LHCN-M2 (cell line): Measurements from ENCODE around the gene SERPINB5. TPM values are rescaled to one million over a fixed set of nuclear protein-coding genes. Genes with fewer than 3 reads are reported as not detected.

Experiments
- DNase-seq: peaks from one replicate; pipeline ENCODE4 v3.0.0-alpha.2; 2012; ENCODE audit warnings: low read depth
- total RNA-seq: library from RNA; depleted of rRNA; stranded (reverse); fragments of >200 nt; gene quantifications from 2 replicates; pipeline ENCODE4 v1.2.3, GENCODE V29; 2014

The SERPINB5 gene
- total RNA-seq, 1 experiment from 2014 or later = not detected

DNA sequence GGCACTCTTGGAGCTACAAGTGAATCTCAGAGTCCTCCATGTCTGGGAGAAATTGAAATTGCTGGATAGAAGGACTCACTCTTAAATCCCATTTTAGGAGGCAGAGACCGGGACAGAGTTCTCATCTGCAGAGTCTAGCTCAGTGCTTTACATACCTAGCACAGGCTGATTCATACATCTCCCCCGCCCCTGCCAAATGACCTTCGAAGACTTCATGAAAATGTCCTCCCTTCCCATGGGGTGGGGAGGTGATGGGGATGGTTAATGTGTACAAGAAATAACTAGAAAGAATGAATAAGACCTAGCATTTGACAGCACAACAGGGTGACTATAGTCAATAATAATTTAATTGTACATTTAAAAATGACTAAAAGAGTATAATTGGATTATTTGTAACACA lies 8.2 kb upstream of the SERPINB5 start:
- DNase-seq = no peak

DNA sequence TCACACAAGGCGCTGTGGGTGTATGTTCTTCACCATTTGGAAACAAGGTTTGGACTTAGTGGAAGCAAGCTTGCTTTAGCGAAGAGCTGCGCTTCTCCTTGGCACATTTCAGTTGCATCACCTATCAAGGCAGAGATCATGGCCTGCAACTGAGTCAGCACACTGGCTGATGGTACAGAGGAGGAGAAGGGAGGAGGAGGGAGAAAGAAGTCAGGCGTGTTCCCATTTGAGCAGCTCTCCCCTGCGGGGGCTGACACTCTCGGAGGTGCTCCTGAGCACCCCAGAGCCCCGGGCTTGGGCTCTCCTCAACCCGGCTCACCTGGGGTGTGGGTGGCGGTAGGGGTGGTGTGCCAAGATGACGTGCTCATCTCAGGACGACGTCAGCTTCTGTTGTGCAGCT lies 6.0 kb upstream of the SERPINB5 start:
- no peak for DNase-seq

DNA sequence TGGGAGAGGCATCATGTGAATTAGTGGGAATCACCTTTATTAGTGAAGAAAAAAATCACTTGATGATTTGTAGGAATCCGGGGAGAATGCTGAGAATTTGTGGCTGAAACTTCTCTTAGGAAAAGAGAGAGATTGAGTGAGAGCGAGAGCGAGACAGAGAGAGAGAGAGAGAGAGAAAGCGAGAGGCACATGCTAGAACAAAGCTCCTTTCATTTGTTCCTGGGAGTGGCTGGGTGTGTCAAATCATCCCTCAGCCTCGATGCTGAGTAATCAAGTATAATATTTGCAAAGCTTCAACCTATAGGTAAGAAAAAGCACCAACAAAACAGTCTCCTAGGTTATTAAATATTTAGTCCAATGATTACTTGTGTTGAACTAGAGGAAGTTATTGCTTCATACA lies 4.4 kb upstream of the SERPINB5 start:
- no peak for DNase-seq

DNA sequence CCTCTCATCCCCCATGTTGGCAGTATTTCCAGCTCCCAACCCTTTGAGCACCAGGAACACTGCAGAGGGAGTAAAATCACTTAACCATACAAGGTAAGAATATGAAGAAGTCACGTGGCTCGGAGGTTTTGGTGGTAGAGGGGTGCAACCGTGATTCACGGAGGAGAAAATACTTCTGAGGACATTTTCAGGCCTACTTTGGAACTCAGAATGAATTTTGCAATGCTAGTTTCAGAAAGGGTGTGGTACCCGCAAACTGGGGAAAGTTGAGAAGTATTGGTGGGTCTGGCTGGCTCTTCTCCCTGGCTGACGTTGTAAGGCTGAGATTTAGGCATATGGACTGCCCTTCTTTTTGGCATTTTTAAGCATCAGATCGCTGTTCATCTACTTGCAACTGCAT lies 442 bp downstream of the SERPINB5 start:
- DNase-seq = no peak

DNA sequence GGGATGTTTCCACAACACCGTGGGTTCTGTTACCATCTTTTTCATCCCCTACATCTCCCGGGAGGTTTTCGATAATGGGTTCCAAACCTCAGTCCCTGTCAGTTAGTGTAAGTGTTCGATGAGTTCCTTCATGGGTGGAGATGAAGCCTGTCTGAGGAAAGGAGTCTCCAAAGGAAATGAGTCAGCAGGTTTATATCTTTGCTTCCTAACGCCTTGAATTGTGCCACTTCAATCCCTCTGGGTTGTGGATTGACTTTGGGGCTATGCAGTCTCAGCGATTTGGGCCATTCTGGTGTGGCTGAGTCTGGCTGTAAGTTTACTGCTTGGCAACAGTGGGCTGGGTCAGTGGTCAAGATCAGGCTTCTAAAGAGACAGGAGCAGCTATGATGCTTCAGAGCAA lies 1.2 kb downstream of the SERPINB5 start:
- DNase-seq = no peak

DNA sequence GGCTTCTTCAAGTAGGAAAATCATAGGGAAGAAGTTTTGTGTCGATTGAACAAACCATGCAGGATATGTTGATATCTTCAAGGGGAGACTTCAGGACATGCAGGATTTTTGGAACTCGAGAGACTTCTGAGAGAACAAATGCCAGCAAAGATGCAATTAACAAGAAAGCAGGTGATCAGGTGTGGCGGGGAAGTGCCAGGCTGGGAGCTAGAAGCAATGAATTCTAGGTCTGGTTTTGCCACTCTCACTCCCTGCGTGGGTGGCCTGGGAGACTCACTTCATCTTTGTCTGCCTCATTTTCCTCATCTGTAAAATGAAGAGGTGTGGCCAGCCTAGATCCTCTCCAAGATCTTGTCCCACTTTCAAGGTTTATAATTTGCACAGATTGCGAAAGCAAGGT lies 3.1 kb downstream of the SERPINB5 start:
- DNase-seq = no peak

DNA sequence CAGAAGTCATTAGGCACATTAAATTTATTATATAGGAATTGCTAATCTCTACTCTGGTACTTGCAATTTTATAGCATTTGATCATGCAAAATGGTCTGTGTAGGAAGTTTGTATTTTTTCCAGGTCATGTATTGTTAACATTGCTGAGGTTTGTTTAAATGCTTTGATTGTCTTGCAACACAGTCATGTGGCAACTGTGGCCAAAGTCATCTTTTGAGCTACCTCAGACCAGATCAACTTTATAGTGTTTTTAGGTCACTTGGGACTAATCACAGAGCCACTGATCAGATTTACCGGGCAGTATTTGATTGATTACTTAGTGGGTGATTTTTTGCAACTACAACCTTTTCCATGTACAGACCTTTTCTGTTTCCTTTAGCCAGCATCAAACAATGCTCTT lies 3.7 kb downstream of the SERPINB5 start:
- DNase-seq = no peak

DNA sequence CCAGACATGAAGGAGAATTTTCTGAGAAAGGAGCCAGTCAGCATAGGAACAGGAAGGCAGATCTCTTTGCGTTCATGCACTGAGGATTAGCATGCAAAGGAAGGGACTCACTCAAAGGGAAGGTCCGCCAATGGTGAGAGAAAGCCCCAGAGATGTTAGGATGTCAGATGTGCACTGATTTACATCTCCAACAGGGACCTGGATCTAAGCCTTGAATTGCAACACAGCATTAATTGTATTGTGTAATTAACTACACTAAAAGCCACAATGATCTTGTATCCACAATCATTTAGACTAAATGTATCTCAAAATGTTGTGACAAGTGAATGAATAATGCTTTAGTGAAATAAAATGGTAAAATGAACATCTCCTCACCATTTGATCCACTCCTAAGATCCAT lies 4.2 kb downstream of the SERPINB5 start:
- DNase-seq = no peak

DNA sequence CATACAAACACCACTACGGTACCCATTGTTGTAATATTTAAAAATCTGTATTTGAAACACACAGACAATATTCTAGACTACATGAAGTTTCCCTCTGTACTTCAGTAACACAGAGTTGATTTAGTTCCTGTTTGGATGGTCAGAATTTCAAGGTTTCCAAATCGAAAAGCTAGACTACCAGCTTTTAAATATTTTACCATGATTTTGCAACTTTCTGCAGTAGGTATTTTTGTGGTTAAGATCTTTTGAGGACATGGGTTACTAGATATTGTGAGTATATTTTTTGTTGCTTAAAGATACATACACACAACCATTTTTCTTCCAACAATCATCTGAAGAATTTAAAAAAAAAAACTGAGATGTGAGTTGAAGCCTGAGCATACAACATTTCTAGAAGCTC lies 10.9 kb downstream of the SERPINB5 start:
- DNase-seq = no peak

DNA sequence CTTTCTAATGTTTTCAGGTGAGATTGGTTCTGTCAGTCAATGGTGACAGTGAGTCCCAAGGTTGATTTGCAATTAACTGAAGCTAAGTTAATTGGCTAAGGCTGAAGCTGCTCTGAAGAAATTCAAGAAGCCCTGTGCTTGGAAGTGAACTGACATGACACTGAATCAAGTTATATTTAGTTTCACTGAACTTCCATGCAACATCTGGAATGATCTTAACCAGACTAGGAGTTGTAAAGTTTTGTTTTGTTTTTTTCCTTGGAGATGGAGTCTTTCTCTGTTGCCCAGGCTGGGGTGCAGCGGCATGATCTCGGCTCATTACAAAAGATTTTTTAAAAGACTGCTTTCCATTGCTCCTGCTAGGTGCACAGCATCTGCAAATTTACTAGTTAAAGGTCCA lies 11.4 kb downstream of the SERPINB5 start:
- DNase-seq = no peak

DNA sequence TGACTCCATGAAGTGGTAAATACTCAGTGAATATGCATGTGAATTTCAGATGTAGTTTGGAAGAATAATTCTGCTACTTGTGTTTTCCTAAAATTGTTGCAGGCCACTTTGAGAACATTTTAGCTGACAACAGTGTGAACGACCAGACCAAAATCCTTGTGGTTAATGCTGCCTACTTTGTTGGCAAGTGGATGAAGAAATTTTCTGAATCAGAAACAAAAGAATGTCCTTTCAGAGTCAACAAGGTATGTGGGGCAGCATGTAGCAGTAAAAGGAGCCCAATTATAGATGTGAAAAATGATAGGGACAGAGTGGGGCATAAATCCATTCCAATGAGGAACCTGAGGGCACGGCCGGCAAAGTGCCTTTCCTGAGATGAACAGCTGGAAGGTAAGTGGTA lies 16.1 kb downstream of the SERPINB5 start:
- peak; percentile 9 for DNase-seq

DNA sequence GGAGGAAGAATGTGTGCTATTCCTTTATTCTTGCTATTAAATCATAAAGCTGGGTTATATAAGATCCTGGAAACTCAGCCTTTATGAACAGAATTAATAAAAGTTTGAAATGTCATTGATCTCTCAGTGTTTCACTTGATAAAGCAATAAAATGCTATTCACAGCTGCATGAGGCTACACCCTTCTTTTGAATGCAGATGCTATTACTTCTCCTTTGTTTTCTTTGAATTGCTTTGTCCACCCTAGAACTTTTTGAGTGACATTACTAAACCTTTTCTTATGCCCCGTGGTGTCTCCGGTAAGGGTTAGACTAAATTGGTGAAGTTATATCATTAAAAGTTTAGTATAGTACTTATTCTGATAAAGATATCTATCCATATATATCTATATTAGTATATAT lies 18.9 kb downstream of the SERPINB5 start:
- DNase-seq = no peak

DNA sequence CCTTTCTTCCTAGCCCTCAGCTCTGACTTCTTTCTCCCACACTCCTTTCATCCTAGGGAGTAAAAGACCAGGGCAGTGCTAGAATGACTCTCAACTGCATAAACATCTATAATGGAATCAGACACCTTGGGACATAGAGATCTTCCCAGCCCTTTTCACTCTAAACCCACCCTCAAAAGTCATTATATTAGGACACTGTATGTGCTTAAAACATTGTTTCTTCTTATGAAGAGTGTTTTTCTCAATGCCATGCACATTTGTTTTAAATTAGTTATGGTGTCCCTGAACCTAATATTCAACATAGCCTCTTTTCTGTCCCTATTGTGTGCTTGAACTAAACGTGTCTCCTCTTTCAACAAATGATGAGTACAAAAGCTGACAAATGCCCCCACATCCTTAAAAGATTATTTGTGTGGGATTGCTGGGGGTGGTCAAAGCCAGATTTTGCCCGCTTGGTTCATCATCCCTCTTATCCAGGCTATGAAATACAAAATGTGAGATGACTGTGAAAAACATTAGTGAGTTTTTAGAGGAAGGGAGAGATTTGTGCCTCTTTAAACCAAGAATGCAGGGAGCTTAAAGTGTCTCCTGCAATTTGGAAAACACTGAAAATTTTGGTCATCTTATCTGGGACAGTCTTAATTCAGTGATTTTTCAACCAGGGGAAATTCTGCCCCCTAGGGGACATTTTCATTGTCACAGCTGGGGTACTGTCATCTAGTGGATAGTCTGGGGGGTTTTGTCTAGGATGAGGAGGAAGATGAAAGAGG lies 29.0 kb downstream of the SERPINB5 start:
- peak; percentile 41 for DNase-seq

DNA sequence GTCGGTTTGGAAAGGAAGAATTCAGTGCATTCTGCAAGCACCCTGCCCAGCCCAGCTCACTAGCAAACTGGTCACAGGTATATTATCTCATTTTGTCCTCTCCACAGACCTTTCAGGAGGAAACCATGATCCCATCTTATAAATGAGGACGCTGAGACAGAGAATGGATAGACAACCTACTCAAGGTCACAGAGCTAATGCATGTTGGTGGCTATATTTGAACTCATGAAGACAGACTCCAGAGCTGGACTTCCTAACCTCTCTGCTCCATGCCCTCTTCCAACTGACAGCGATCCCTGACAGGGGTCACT lies 29.5 kb downstream of the SERPINB5 start:
- DNase-seq = no peak

DNA sequence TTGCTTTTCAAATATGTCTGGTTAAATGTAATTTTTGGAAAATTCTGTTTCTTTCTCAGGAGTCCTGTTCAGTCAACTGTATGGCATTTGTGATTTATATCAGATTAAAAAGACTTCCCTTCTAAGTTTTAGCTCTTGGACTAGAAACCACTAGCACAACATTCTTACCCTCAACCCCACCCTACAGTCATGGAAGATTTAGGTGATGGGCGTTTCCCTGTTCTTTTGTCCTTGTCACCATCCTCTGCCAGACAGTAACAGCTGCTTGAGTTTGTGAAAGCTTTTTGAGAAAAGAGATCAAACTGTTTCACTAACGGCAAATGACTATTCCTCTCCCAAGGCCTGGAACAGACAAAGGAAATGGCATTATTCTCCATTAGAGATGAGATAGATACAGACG lies 31.8 kb downstream of the SERPINB5 start:
- peak; percentile 60 for DNase-seq

DNA sequence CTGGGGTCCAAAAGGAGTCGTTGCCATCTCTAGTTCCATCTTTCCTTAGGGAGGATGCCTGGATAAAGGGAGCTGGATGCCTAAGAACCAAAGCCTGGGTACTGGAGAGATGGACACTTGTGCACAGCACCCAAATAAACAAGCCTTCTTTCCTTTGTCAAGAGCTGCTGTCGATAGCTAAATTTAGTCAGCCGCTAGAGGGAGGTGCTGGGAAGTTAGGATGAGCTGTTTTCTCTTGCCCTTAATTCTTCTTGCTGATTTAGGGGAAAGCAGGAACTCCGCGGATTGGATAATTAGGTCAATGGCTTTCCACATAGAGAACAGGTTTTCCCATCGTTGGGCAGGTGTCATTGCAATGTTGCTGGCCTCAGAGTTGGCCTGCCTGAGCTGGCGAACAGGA lies 34.5 kb downstream of the SERPINB5 start:
- peak; percentile 55 for DNase-seq

DNA sequence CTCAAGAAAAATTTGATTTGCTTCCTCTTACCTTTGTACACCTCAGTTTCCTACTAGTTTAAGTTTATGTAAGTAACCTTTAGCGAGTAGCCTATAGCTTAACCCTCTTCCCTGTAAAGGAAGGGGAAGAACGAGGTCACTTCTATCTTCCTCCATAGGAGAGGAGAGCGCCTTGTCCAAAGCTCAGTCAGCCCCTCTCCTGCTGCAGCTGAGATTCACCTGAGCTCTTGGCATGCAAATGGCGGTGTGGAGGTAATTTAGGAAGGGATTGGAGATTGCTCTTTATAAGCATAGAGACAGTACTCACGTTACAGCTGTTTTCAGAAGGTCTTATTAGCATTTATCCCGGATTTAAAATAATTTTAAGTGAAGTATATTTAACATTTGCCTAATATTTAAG lies 37.6 kb downstream of the SERPINB5 start:
- DNase-seq = no peak

DNA sequence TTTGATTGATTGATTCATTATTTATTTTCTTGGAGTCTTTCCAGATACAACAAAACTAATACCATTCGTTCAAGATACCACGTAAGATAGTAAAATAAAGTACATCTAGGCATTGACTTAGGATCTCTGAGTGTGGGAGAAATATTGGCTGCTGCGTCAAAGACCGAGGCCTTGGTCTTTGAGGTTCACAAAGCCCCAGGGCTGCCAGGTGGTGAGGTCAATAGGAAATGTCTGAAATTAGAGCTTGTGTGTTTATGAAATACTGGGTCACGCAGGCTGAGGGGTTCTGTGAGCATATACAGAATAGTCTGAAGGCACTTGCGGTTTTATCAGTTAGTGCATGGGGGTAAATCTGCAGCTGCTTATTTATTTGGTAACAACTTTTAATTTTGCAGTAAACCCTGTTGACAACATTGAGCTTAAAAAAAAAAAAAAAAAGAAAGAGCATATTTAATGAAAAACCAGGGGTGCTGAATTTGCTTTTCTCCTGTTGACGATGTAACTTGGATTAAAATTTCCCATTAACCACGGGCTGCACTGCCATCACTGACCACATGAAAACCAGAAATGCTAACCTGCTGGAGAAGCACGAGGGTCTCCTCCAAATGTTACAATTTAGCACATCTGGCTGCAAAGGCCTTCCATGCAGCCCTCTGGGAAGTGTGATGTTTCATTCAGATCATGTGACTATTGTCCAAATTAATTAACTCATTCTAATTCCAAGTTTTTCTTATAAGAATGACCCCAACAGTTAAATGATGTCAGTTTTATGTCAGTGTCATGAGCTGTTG lies 38.3 kb downstream of the SERPINB5 start:
- no peak for DNase-seq

DNA sequence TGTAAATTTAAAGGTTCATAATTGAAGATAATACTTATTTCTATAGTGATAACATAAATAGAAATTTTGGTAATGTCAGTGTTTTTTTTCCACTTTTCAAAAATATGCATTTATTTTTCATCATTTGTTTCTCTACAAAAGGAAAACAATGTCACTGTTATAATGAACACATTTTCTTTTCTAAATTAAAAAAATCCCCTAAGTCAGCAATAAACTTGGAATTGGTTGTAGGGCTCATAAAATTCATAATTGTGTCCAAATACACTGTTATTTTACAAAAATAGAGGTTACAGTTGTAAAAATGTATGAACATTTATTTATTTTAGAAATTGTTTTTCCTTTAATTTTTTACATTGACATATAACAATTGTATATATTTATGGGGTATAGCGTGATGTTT lies 39.0 kb downstream of the SERPINB5 start:
- DNase-seq = no peak

DNA sequence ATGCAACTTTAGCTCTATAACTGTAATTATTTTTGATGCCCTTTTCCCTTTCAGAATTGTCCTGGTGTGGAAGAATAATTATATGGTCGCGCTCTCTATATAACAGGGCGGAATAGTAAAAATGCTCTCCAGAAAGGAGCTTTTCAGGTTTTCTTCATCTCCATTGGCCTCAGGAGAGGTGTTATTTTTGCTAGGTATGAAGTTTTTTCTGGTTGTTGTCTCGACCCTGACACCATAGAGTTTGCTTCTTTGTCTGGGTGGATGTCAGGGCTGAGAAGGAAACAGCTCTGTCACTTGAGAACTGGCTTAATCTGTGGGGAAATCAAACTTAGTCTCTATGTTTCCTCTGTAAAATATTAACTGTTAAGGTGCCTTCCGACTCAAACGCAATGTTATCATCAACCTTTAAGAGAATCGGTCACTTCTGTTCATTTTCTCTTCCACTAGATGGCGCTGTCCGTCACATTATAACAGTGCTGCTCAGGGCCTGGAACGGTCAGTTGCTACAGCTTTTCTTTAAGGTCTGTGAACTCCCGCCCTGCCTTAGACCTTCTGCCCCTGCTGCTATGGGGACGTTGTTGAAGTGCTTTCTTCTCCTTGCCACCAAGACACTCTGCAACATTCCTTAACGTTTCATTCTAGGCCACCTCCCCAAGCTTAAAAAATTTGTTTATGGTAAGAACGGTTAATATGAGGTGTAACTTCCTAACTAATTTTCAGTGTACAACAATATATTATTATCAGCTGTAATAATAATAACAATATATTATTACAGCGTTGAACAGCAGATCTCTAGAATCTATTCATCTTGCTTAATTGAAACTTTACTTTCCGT lies 41.6 kb downstream of the SERPINB5 start:
- DNase-seq = peak; percentile 70

DNA sequence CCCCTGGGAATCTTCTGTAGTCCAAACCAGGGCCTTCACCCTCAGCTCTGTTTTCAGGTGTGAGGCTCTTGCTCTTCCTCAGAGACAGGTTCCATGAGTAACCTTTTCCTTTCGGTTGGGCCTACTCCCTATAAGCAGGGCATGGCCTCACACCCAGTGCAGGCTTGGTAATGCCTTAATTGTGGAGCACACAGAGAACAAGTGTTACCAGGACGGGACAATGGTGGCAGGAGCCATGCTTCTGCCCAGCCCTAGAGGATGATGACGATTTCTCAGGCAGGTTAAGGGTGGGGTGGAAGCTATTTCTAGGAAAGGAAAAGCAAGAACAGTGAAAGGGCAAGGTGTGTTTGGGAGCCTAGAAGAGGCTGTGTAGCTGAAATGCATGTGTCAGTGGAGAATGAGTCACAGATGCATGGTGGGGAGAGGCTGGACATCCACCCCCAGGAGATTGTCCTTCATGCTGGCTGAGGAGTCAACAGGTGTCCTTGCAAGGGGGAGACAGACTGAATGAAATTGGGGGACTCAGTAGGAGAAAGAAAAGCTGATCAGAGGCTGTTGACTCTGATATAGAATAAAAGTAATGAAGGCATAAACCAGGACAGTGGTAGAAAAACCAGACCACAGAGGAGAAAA lies 43.4 kb downstream of the SERPINB5 start:
- no peak for DNase-seq

DNA sequence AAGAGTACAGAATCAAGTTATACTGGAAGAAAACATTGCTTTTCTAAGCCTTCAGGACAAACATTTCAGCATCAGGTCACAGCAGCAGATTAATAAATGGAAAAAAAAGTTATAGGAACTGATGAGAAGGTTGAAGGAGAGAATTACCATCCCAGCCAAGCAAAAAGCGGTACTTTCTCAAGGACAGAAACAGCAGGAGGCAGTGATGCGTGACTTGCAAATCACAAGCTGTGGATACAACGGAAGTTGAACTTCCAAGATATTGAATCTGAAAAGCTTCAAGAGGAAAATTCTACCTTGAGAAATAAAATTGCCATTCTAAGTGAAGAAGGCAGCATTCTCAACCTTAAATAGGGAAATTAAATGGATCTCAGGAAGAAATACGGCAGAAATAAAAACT lies 46.9 kb downstream of the SERPINB5 start:
- DNase-seq = no peak
